ENCODE results near the gene SPOPL. TPM values are rescaled to one million over a fixed set of nuclear protein-coding genes. Genes with fewer than 3 reads are reported as not detected.
A peak's percentile ranks its signal among the peaks of the same experiment; 100 is the strongest.

Gene SPOPL
- total and polyA plus RNA-seq, 2 donors (not counting 1 experiment from before 2014, with no cell fraction given): 11.5 to 15.2 TPM

DNA sequence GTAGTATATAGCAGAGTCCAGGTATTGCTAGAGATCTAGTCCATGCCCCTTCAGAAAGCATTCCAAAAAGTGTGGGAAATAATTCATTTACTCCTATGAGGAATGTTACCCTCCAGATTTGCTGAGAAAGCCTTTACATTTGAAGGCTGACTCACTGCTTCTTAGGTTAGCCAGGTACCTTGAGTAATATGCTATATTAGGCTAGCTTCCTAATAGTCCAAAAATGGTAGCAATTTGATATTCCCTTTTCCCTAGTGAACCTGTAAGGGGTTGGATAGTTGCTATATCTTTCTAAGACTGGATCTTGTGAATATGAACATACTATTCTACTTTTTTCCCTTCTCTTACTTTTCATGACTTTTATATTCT lies 63.6 kb downstream of the SPOPL start:
- no peaks in the 10 kb centered on the region for H3K4me1 ChIP-seq (ENCODE audit: control insufficient read depth, extremely low read depth, insufficient read depth, low read length)
- no peak overlapping the region for H3K4me3 ChIP-seq (replicated peaks in 1 of 4; ENCODE audit: control extremely low read depth in 1 of 4, insufficient read depth in 1 of 4, low read depth in 3 of 4, low read length in 4 of 4)
- H4K20me1 ChIP-seq (ENCODE audit: control insufficient read depth, extremely low read depth, insufficient read depth, low read length): no peaks in the 10 kb centered on the region
- H3K9me3 ChIP-seq (ENCODE audit: control insufficient read depth, insufficient read depth, low read depth, low read length): no peaks in the 10 kb centered on the region
- no peak for DNase-seq (ENCODE audit: low read depth in 2 of 2)
- no peaks in the 10 kb centered on the region for H3K27me3 ChIP-seq (ENCODE audit: control insufficient read depth, insufficient read depth, low read length)
- no peaks in the 10 kb centered on the region for H3K36me3 ChIP-seq (ENCODE audit: control insufficient read depth, insufficient read depth, low read length)
- H3K79me2 ChIP-seq (ENCODE audit: control insufficient read depth, insufficient read depth, low read length): no peaks in the 10 kb centered on the region
- no peak overlapping the region for H2AFZ ChIP-seq (ENCODE audit: low read length)
- no peak overlapping the region for H3K9ac ChIP-seq (ENCODE audit: insufficient read depth, low read length)
- TF ChIP-seq, protein P1, sequence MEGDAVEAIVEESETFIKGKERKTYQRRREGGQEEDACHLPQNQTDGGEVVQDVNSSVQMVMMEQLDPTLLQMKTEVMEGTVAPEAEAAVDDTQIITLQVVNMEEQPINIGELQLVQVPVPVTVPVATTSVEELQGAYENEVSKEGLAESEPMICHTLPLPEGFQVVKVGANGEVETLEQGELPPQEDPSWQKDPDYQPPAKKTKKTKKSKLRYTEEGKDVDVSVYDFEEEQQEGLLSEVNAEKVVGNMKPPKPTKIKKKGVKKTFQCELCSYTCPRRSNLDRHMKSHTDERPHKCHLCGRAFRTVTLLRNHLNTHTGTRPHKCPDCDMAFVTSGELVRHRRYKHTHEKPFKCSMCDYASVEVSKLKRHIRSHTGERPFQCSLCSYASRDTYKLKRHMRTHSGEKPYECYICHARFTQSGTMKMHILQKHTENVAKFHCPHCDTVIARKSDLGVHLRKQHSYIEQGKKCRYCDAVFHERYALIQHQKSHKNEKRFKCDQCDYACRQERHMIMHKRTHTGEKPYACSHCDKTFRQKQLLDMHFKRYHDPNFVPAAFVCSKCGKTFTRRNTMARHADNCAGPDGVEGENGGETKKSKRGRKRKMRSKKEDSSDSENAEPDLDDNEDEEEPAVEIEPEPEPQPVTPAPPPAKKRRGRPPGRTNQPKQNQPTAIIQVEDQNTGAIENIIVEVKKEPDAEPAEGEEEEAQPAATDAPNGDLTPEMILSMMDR (conservative IDR thresholded peaks at IDR 0.05 in 1 of 2, IDR thresholded peaks at IDR 0.05 in 1 of 2; ENCODE audit: low read depth in 1 of 2, low read length in 2 of 2): no peak
- no peak for TF ChIP-seq EZH2 (IDR thresholded peaks at IDR 0.05; ENCODE audit: low read length, missing control alignments)
- no peak overlapping the region for H3K4me2 ChIP-seq (ENCODE audit: extremely low read depth, insufficient read depth, low read length)
- H3K27ac ChIP-seq (ENCODE audit: insufficient read depth, low read length): no peak overlapping the region

DNA sequence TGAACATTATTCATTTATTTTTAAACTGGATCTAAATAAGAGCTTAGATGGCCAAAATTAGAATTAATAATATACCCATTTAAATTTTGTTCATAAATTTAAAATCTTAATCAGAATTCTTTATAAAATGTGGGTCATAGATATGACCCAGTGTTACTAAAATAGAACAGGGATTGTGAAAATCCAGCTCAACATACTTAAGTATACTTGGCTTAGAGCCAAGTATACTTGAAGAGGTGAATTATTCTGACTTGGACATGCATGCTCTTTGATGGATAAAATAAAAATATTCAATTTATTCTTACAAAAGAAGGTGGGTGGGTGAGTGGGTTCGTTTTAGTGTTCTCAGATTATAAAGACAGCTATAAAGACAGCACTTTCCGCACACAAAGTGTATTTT lies 70.7 kb downstream of the SPOPL start:
- H3K4me1 ChIP-seq (ENCODE audit: control insufficient read depth, extremely low read depth, insufficient read depth, low read length): no peaks in the 10 kb centered on the region

DNA sequence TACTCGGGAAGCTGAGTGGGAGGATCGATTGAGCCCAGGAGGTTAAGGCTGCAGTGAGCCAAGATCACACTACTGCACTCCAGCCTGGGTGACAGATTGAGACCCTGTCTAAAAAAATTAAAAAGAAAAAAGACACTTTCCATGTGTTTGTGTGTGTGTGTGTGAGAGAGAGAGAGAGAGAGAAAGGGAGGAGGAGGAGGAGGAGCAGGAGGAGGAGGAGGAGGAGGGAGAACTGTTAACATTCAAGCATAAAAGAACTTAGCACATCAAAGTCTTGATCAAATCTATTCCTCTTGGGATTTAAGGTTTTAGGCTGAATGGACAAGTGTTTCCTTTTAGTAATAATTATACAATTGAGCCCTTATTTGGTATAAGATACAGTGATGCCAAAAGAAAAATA lies 75.5 kb downstream of the SPOPL start:
- Histone ChIP-seq H3K27ac (ENCODE audit: insufficient read depth, low read length) (no peak overlapping the region), H3K4me2 (ENCODE audit: extremely low read depth, insufficient read depth, low read length) (no peak overlapping the region), H3K36me3 (ENCODE audit: control insufficient read depth, insufficient read depth, low read length) (no peaks in the 10 kb centered on the region), H3K9ac (ENCODE audit: insufficient read depth, low read length) (no peak overlapping the region), H3K79me2 (ENCODE audit: control insufficient read depth, insufficient read depth, low read length) (no peaks in the 10 kb centered on the region), H3K4me1 (ENCODE audit: control insufficient read depth, extremely low read depth, insufficient read depth, low read length) (no peaks in the 10 kb centered on the region), H3K27me3 (ENCODE audit: control insufficient read depth, insufficient read depth, low read length) (no peaks in the 10 kb centered on the region), H2AFZ (ENCODE audit: low read length) (no peak overlapping the region), H3K4me3 (replicated peaks in 1 of 4; ENCODE audit: control extremely low read depth in 1 of 4, insufficient read depth in 1 of 4, low read depth in 3 of 4, low read length in 4 of 4) (no peak overlapping the region), H4K20me1 (ENCODE audit: control insufficient read depth, extremely low read depth, insufficient read depth, low read length) (no peaks in the 10 kb centered on the region), H3K9me3 (ENCODE audit: control insufficient read depth, insufficient read depth, low read depth, low read length) (no peaks in the 10 kb centered on the region)
- TF ChIP-seq, protein P1 (conservative IDR thresholded peaks at IDR 0.05 in 1 of 2, IDR thresholded peaks at IDR 0.05 in 1 of 2; ENCODE audit: low read depth in 1 of 2, low read length in 2 of 2): no peak
- TF ChIP-seq EZH2 (IDR thresholded peaks at IDR 0.05; ENCODE audit: low read length, missing control alignments): no peak
- DNase-seq (ENCODE audit: low read depth in 2 of 2): no peak

More for the DNA sequence above, 70.7 kb downstream of the SPOPL start:
- H2AFZ ChIP-seq (ENCODE audit: low read length): no peak overlapping the region
- no peak overlapping the region for H3K4me2 ChIP-seq (ENCODE audit: extremely low read depth, insufficient read depth, low read length)
- H3K27me3 ChIP-seq (ENCODE audit: control insufficient read depth, insufficient read depth, low read length): no peaks in the 10 kb centered on the region
- no peaks in the 10 kb centered on the region for H4K20me1 ChIP-seq (ENCODE audit: control insufficient read depth, extremely low read depth, insufficient read depth, low read length)
- no peak overlapping the region for H3K4me3 ChIP-seq (replicated peaks in 1 of 4; ENCODE audit: control extremely low read depth in 1 of 4, insufficient read depth in 1 of 4, low read depth in 3 of 4, low read length in 4 of 4)
- no peak overlapping the region for H3K27ac ChIP-seq (ENCODE audit: insufficient read depth, low read length)
- no peaks in the 10 kb centered on the region for H3K36me3 ChIP-seq (ENCODE audit: control insufficient read depth, insufficient read depth, low read length)
- H3K79me2 ChIP-seq (ENCODE audit: control insufficient read depth, insufficient read depth, low read length): no peaks in the 10 kb centered on the region
- peak; percentile 13 to 14 for DNase-seq (ENCODE audit: low read depth in 2 of 2)
- H3K9me3 ChIP-seq (ENCODE audit: control insufficient read depth, insufficient read depth, low read depth, low read length): no peaks in the 10 kb centered on the region
- TF ChIP-seq EZH2 (IDR thresholded peaks at IDR 0.05; ENCODE audit: low read length, missing control alignments): no peak
- TF ChIP-seq, protein P1 (conservative IDR thresholded peaks at IDR 0.05 in 1 of 2, IDR thresholded peaks at IDR 0.05 in 1 of 2; ENCODE audit: low read depth in 1 of 2, low read length in 2 of 2): no peak
- H3K9ac ChIP-seq (ENCODE audit: insufficient read depth, low read length): no peak overlapping the region

Data from fibroblast of lung (primary cell).